ENCODE data around the gene KRTAP10-4. TPM values are rescaled to one million over a fixed set of nuclear protein-coding genes. Genes with fewer than 3 reads are reported as not detected.
"Not testable (repeated sequence)": the region's sequence is repeated elsewhere in the genome, so short reads cannot be mapped to it uniquely, and the experiment has no call there.

The KRTAP10-4 gene
- total RNA-seq, 3 donors from 2014 or later (not counting 1 experiment from before 2014, with no cell fraction given), result not detected

- WGBS (ENCODE audit: insufficient coverage), result 79% methylated on average over 10 of the region's 10 CpGs
- intact Hi-C loops (cut with micrococcal nuclease), result no loop called here
- Mint-ChIP-seq H3K4me3 (no peak overlapping the region), H3K36me3 (no peaks in the 10 kb centered on the region), H3K27ac (no peak overlapping the region), H3K9me3 (no peaks in the 10 kb centered on the region), H3K4me1 (peaks cover 0 to 5% of the 10 kb centered on the region in 2 donors), H3K27me3 (ENCODE audit: low read depth in 2 of 2) (peaks cover 33 to 50% of the 10 kb centered on the region in 2 donors)
- H3K36me3 ChIP-seq (ENCODE audit: control insufficient read depth, insufficient read depth, low read length), result no peaks in the 10 kb centered on the region
- H3K4me3 ChIP-seq (ENCODE audit: low read length), result no peak overlapping the region
- H3K27me3 ChIP-seq (ENCODE audit: control insufficient read depth, insufficient read depth, low read length), result no peaks in the 10 kb centered on the region
- H3K9me3 ChIP-seq (ENCODE audit: control insufficient read depth, insufficient read depth, low read length), result no peaks in the 10 kb centered on the region
- H3K4me1 ChIP-seq (ENCODE audit: control insufficient read depth, insufficient read depth, low read length), result no peaks in the 10 kb centered on the region
- no peak overlapping the region for H3K27ac ChIP-seq (ENCODE audit: low read length)
- TF ChIP-seq CTCF (IDR thresholded peaks at IDR 0.05), result no peak
- DNase-seq (no peak), ATAC-seq (peak in 1 of 3 donors; percentile 18)
Observed at GRCh38 chr21:44590311-44590721, 16.8 kb downstream of the KRTAP10-4 start.

GRCh38 chr21:44590897-44591800 lies 17.6 kb downstream of the KRTAP10-4 start:
- H3K9me3 Mint-ChIP-seq; H3K4me3 ChIP-seq (ENCODE audit: low read length); H3K36me3 Mint-ChIP-seq; H3K4me1 ChIP-seq (ENCODE audit: control insufficient read depth, insufficient read depth, low read length); H3K4me1 Mint-ChIP-seq; DNase-seq; intact Hi-C loops (cut with micrococcal nuclease); H3K4me3 Mint-ChIP-seq; H3K27me3 ChIP-seq (ENCODE audit: control insufficient read depth, insufficient read depth, low read length); H3K9me3 ChIP-seq (ENCODE audit: control insufficient read depth, insufficient read depth, low read length); H3K27ac ChIP-seq (ENCODE audit: low read length); H3K36me3 ChIP-seq (ENCODE audit: control insufficient read depth, insufficient read depth, low read length); H3K27ac Mint-ChIP-seq: not testable (repeated sequence)
- peak in 1 of 3 donors; percentile 31 for ATAC-seq
- peaks cover 26 to 42% of the 10 kb centered on the region in 2 donors for H3K27me3 Mint-ChIP-seq (ENCODE audit: low read depth in 2 of 2)
- WGBS (ENCODE audit: insufficient coverage), result 82% methylated on average over 18 of the region's 19 CpGs

GRCh38 chr21:44591801-44592130 lies 18.2 kb downstream of the KRTAP10-4 start:
- H3K9me3 Mint-ChIP-seq; H3K9me3 ChIP-seq (ENCODE audit: control insufficient read depth, insufficient read depth, low read length); H3K27me3 ChIP-seq (ENCODE audit: control insufficient read depth, insufficient read depth, low read length); H3K27ac Mint-ChIP-seq; H3K4me1 ChIP-seq (ENCODE audit: control insufficient read depth, insufficient read depth, low read length); H3K4me1 Mint-ChIP-seq; DNase-seq; H3K36me3 ChIP-seq (ENCODE audit: control insufficient read depth, insufficient read depth, low read length); H3K4me3 ChIP-seq (ENCODE audit: low read length); H3K36me3 Mint-ChIP-seq; H3K4me3 Mint-ChIP-seq; H3K27ac ChIP-seq (ENCODE audit: low read length); intact Hi-C loops (cut with micrococcal nuclease); ATAC-seq: not testable (repeated sequence)
- H3K27me3 Mint-ChIP-seq (ENCODE audit: low read depth in 2 of 2), result peaks cover 19 to 36% of the 10 kb centered on the region in 2 donors
- WGBS (ENCODE audit: insufficient coverage), result no CpG with 5 or more reads among the region's 4 CpGs

GRCh38 chr21:44592446-44593311 lies 19.1 kb downstream of the KRTAP10-4 start, which contains the start of gene KRTAP10-6:
KRTAP10-6 (minus strand) TSS chr21:44592505; CDS start chr21:44592484, 21 bp downstream.
- H3K27me3 ChIP-seq (ENCODE audit: control insufficient read depth, insufficient read depth, low read length), result no peaks in the 10 kb centered on the region
- H3K27me3 Mint-ChIP-seq (ENCODE audit: low read depth in 2 of 2), result peaks cover 14 to 27% of the 10 kb centered on the region in 2 donors
- no peak within 1 kb of the TSS for H3K4me3 Mint-ChIP-seq
- no peak for ATAC-seq
- intact Hi-C loops (cut with micrococcal nuclease), result no loop called here
- 69% methylated on average over 33 of the region's 33 CpGs for WGBS (ENCODE audit: insufficient coverage)
- H3K9me3 Mint-ChIP-seq, result no peaks in the 10 kb centered on the region
- no peak within 1 kb of the TSS for H3K4me3 ChIP-seq (ENCODE audit: low read length)
- H3K4me1 ChIP-seq (ENCODE audit: control insufficient read depth, insufficient read depth, low read length), result no peaks in the 10 kb centered on the region
- no peak for TF ChIP-seq CTCF (IDR thresholded peaks at IDR 0.05)
- H3K27ac Mint-ChIP-seq, result no peak within 1 kb of the TSS
- peaks cover 0 to 5% of the 10 kb centered on the region in 2 donors for H3K4me1 Mint-ChIP-seq
- no peak for DNase-seq
- H3K36me3 ChIP-seq (ENCODE audit: control insufficient read depth, insufficient read depth, low read length), result no peaks in the 10 kb centered on the region
- no peak within 1 kb of the TSS for H3K27ac ChIP-seq (ENCODE audit: low read length)
- H3K9me3 ChIP-seq (ENCODE audit: control insufficient read depth, insufficient read depth, low read length), result no peaks in the 10 kb centered on the region
- no peaks in the 10 kb centered on the region for H3K36me3 Mint-ChIP-seq

Measured in natural killer cell (primary cell).